ENCODE data around the gene LRRC28. TPM values are rescaled to one million over a fixed set of nuclear protein-coding genes. Genes with fewer than 3 reads are reported as not detected.
A peak's percentile ranks its signal among the peaks of the same experiment; 100 is the strongest.

Gene LRRC28
- total and polyA plus RNA-seq, 2 of the 4 experiments (the other 2 are of a cell fraction) = 12.7 to 21.1 TPM

DNA sequence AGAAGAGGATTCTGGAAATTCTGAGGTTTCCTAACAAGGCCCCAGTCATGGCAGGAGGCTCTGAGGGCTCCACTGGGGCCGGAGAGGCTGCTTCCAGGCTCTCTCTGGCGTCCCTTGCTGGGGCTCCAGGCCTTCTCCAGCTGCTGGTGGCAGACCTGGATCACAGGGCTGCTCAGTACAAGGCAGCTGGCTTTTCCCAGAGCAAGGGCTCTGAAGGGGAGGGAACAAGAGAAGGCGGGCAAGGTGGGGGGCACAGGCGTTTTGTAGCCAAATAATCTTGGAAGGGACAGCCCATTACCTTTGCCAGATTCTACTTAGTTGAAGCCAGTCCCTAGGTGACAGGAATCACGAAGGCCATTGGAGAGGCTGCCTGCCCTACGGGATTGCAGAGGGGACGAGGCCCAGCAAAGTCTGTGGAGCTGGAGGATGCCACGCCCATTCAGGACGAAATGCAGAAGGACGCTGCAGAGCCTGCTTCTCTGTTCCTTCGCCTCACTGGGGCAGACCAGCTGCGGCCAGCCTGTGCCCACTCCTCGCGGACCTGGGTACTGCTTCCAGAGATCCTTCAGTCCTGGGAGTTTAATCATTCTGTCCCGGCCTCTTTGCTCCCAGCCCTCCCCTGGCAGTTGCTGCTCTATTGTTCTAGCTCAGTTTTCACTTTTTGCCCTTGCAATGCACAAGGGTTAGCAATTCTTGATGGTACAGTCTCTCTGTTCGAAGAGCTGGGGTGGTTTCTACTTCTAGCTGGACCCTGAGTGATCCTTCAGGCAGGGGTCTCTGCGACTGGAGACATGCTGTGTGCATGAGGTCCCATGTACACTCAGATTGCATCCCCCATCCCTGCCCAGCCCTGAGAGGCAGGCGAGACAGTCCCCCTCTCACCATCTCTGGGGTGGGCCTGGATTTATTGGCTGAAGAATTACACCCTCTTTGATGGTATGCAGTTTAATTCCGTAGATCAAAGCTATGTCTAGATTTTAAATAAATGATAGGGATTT lies 165.2 kb downstream of the LRRC28 start:
- Histone ChIP-seq H3K4me1 (ENCODE audit: control insufficient read depth, insufficient read depth, low read length) (peaks cover 2% of the 10 kb centered on the region), H3K4ac (ENCODE audit: low read depth, low read length) (no peak overlapping the region), H2BK5ac (ENCODE audit: low read depth, low read length, poor library complexity, severe bottlenecking) (no peak overlapping the region), H3K9me1 (ENCODE audit: insufficient read depth, low read length) (0 out of 2 replicates have a peak, but pooled peaks cover 3% of the 10 kb centered on the region), H2BK20ac (ENCODE audit: low read depth, low read length) (no peak overlapping the region), H3K56ac (ENCODE audit: extremely low read depth, insufficient read depth, low read length) (no peak overlapping the region), H2BK15ac (ENCODE audit: low read depth, low read length) (no peak overlapping the region), H3K4me2 (ENCODE audit: low read depth, low read length) (no peak overlapping the region), H3K23ac (ENCODE audit: low read depth, low read length) (no peak overlapping the region), H3K9ac (ENCODE audit: low read depth, low read length) (no peak overlapping the region), H3K4me3 (ENCODE audit: insufficient read depth, low read depth, low read length) (no peak overlapping the region), H3K14ac (replicated peaks; ENCODE audit: low read depth, low read length) (no peak overlapping the region), H3K27me3 (ENCODE audit: control insufficient read depth, insufficient read depth, low read length) (no peaks in the 10 kb centered on the region), H3K27ac (ENCODE audit: insufficient read depth, low read length) (no peak overlapping the region), H2AK5ac (ENCODE audit: low read depth, low read length) (no peak overlapping the region), H2AFZ (replicated peaks; ENCODE audit: low read length, poor library complexity) (no peak overlapping the region), H3K79me1 (ENCODE audit: low read depth in 1 of 2, low read length in 2 of 2) (no peaks in the 10 kb centered on the region), H4K8ac (ENCODE audit: low read depth in 2 of 2, low read length in 2 of 2) (no peak overlapping the region), H4K5ac (ENCODE audit: low read depth, low read length) (no peak overlapping the region), H2BK120ac (ENCODE audit: low read depth, low read length) (no peak overlapping the region), H3K36me3 (ENCODE audit: control insufficient read depth, insufficient read depth, low read length) (no peaks in the 10 kb centered on the region), H4K20me1 (ENCODE audit: insufficient read depth, low read length) (no peaks in the 10 kb centered on the region), H4K91ac (ENCODE audit: insufficient read depth, low read depth, low read length) (no peak overlapping the region), H3K9me3 (ENCODE audit: control insufficient read depth, insufficient read depth, low read length) (no peaks in the 10 kb centered on the region), H3K18ac (ENCODE audit: low read depth, low read length) (no peak overlapping the region), H2AK9ac (replicated peaks; ENCODE audit: low read depth, low read length, poor library complexity) (peak overlapping the region; percentile 29)
- in situ Hi-C loops (cut with MboI; ENCODE audit: low sequenced_read_pairs) = no loop called here
- intact Hi-C loops (cut with micrococcal nuclease) = no loop called here
- CTCF ChIA-PET = no interaction called here
- POLR2A ChIA-PET (ENCODE audit: unreplicated experiment) = no interaction called here
- WGBS, 2 experiments (ENCODE audit: extremely low coverage in 2 of 2, insufficient read length in 1 of 2) = 79% methylated on average over 8 of the region's 19 CpGs; no CpG with 5 or more reads in 1 of the 2 experiments
- dilution Hi-C loops (cut with HindIII; ENCODE audit: low sequenced_read_pairs, unreplicated experiment) = no loop called here
- no peak for DNase-seq
- no peak for TF ChIP-seq RFX5 (IDR thresholded peaks at IDR 0.05; ENCODE audit: low read depth, low read length)
- no peak for TF ChIP-seq FOS (IDR thresholded peaks at IDR 0.05; ENCODE audit: low read depth, low read length)
- no peak for ATAC-seq (ENCODE audit: low read depth)
- BruUV-seq (replicated peaks) = no TSS peak
